ENCODE results near the gene DES. TPM values are rescaled to one million over a fixed set of nuclear protein-coding genes. Genes with fewer than 3 reads are reported as not detected.

The DES gene
- total and polyA plus RNA-seq, 2 experiments from 2014 or later: 1.3 to 2.0 TPM

- Histone ChIP-seq H3F3A (replicated peaks; ENCODE audit: low read depth) (no peaks in the 10 kb centered on the region), H3K36me3 (ENCODE audit: insufficient read depth) (no peaks in the 10 kb centered on the region), H4K20me1 (replicated peaks; ENCODE audit: insufficient read depth) (no peaks in the 10 kb centered on the region), H3K9me2 (ENCODE audit: insufficient read depth) (no peaks in the 10 kb centered on the region), H3K4me1 (ENCODE audit: insufficient read depth) (no peaks in the 10 kb centered on the region), H2AFZ (no peak overlapping the region), H3K79me2 (replicated peaks; ENCODE audit: insufficient read depth) (no peaks in the 10 kb centered on the region), H3K27ac (ENCODE audit: low read depth) (no peak overlapping the region), H3K27me3 (ENCODE audit: insufficient read depth) (peaks cover 3% of the 10 kb centered on the region; the same call in 1 of the 2 replicates), H3K4me3 (no peak overlapping the region), H3K4me2 (no peak overlapping the region)
- no peak for ATAC-seq
- TF ChIP-seq, protein P1, sequence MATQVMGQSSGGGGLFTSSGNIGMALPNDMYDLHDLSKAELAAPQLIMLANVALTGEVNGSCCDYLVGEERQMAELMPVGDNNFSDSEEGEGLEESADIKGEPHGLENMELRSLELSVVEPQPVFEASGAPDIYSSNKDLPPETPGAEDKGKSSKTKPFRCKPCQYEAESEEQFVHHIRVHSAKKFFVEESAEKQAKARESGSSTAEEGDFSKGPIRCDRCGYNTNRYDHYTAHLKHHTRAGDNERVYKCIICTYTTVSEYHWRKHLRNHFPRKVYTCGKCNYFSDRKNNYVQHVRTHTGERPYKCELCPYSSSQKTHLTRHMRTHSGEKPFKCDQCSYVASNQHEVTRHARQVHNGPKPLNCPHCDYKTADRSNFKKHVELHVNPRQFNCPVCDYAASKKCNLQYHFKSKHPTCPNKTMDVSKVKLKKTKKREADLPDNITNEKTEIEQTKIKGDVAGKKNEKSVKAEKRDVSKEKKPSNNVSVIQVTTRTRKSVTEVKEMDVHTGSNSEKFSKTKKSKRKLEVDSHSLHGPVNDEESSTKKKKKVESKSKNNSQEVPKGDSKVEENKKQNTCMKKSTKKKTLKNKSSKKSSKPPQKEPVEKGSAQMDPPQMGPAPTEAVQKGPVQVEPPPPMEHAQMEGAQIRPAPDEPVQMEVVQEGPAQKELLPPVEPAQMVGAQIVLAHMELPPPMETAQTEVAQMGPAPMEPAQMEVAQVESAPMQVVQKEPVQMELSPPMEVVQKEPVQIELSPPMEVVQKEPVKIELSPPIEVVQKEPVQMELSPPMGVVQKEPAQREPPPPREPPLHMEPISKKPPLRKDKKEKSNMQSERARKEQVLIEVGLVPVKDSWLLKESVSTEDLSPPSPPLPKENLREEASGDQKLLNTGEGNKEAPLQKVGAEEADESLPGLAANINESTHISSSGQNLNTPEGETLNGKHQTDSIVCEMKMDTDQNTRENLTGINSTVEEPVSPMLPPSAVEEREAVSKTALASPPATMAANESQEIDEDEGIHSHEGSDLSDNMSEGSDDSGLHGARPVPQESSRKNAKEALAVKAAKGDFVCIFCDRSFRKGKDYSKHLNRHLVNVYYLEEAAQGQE (IDR thresholded peaks at IDR 0.05; ENCODE audit: unreplicated experiment): no peak
- TF ChIP-seq EZH2 (IDR thresholded peaks at IDR 0.05; ENCODE audit: low read depth, unreplicated experiment) (no peak), POLR2AphosphoS5 (IDR thresholded peaks at IDR 0.05; ENCODE audit: low read depth) (no peak), ZNF331 (CRISPR knock-in tag; IDR thresholded peaks at IDR 0.05; ENCODE audit: low read depth) (no peak), CREB1 (CRISPR knock-in tag; IDR thresholded peaks at IDR 0.05; ENCODE audit: low read depth) (no peak), ZNF462 (CRISPR knock-in tag; IDR thresholded peaks at IDR 0.05) (no peak), EZH2phosphoT487 (IDR thresholded peaks at IDR 0.05; ENCODE audit: unreplicated experiment) (no peak)
- H3K4me1 Mint-ChIP-seq: peaks cover 11% of the 10 kb centered on the region
- H3K27me3 Mint-ChIP-seq (ENCODE audit: insufficient read depth, low read depth, poor library complexity): peaks cover 16% of the 10 kb centered on the region
- no peak overlapping the region for H3K27ac Mint-ChIP-seq
- DNase-seq (ENCODE audit: low spot score): no peak
- no peaks in the 10 kb centered on the region for H3K9me3 Mint-ChIP-seq
- H3K4me3 Mint-ChIP-seq: no peak overlapping the region
- H3K36me3 Mint-ChIP-seq (ENCODE audit: low read depth): no peaks in the 10 kb centered on the region; the same call in 2 of the 3 replicates
Observed at GRCh38 chr2:219429958-219430606, 11.9 kb downstream of the DES start.
